ENCODE results near the gene ZNF385D. TPM values are rescaled to one million over a fixed set of nuclear protein-coding genes. Genes with fewer than 3 reads are reported as not detected.

The ZNF385D gene, protein sequence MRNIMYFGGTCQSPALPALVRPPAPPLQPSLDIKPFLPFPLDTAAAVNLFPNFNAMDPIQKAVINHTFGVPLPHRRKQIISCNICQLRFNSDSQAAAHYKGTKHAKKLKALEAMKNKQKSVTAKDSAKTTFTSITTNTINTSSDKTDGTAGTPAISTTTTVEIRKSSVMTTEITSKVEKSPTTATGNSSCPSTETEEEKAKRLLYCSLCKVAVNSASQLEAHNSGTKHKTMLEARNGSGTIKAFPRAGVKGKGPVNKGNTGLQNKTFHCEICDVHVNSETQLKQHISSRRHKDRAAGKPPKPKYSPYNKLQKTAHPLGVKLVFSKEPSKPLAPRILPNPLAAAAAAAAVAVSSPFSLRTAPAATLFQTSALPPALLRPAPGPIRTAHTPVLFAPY
- polyA plus RNA-seq (2013, experiment 1 of 2), result not detected
- not detected for polyA plus RNA-seq (2013, experiment 2 of 2)

DNA sequence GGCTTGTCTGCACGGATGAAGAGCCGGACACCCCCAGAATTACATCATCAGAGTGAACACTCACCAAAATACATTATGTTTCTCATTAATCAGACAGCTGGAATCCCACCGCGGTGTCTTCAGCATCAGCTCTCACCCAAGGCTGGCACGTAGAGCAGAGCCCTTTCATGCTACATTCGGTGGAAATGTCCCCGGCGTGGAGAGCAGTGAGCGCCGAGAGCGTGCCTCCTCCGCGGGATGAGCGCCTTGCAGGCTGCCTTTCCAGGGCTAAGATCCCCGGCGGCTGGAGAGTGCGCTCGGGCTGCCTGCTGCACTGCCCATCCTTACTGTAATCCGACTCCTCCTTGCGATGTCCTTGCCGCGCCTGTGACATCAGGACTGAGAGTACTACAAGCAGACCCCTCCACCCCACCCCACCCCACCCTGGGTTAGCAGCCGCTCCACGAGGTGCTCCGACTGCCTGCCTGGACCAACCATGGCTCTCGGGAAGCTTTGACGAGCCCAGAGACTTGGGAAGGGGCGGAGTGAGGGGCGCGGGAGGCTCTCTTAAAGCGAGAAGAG is at the start of gene ZNF385D:
TSS of gene ZNF385D (minus strand) at position 380 of the 561 bp plus-strand sequence. CDS start at position 86, 294 bp downstream.
- H2AK5ac ChIP-seq (ENCODE audit: low read length, severe bottlenecking), result no peak within 1 kb of the TSS
- H3K18ac ChIP-seq (ENCODE audit: low read depth in 1 of 2, low read length in 2 of 2), result no peak within 1 kb of the TSS
- H3K4me3 ChIP-seq (ENCODE audit: insufficient read depth in 1 of 2, low read depth in 1 of 2, low read length in 2 of 2), result peak within 1 kb of the TSS; percentile 66 to 94
- no peak within 1 kb of the TSS for H4K91ac ChIP-seq (ENCODE audit: low read length)
- peak within 1 kb of the TSS; percentile 63 for H3K27ac ChIP-seq (ENCODE audit: low read length, poor library complexity, severe bottlenecking)
- no peaks in the 10 kb centered on the region for H3K9me3 ChIP-seq (ENCODE audit: control insufficient read depth, low read length)
- H3K27me3 ChIP-seq (ENCODE audit: control insufficient read depth in 1 of 2, insufficient read depth in 1 of 2, low read length in 2 of 2), result no peaks in the 10 kb centered on the region
- no peak within 1 kb of the TSS for H2BK120ac ChIP-seq (ENCODE audit: low read depth, low read length)
- no peaks in the 10 kb centered on the region for H3K79me1 ChIP-seq (replicated peaks; ENCODE audit: low read length, poor library complexity, severe bottlenecking)
- H2AFZ ChIP-seq (ENCODE audit: low read depth, low read length), result no peak within 1 kb of the TSS
- no peak within 1 kb of the TSS for H3K14ac ChIP-seq (ENCODE audit: low read length in 2 of 2)
- no peak within 1 kb of the TSS for H4K8ac ChIP-seq (ENCODE audit: low read length)
- no peak within 1 kb of the TSS for H2BK5ac ChIP-seq (ENCODE audit: low read depth, low read length, poor library complexity, severe bottlenecking)
- H3K4me1 ChIP-seq (ENCODE audit: control insufficient read depth, insufficient read depth, low read depth, low read length), result no peaks in the 10 kb centered on the region
- no peak within 1 kb of the TSS for H2BK15ac ChIP-seq (ENCODE audit: low read depth, poor library complexity, severe bottlenecking)
- no peak within 1 kb of the TSS for H3K23ac ChIP-seq (ENCODE audit: low read length in 2 of 2)
- no peak within 1 kb of the TSS for H2BK12ac ChIP-seq (ENCODE audit: low read length in 2 of 2)
- peak; percentile 11 for DNase-seq
- no peak within 1 kb of the TSS for H3K4ac ChIP-seq (ENCODE audit: low read depth in 1 of 2, low read length in 2 of 2)
- H3K9ac ChIP-seq (ENCODE audit: low read length), result peak within 1 kb of the TSS; percentile 87
- H3K4me2 ChIP-seq (ENCODE audit: low read length, poor library complexity, severe bottlenecking), result peak within 1 kb of the TSS; percentile 82
- under 1% methylated on average over 21 of the region's 31 CpGs for WGBS
- H3K36me3 ChIP-seq (ENCODE audit: control insufficient read depth in 1 of 2, insufficient read depth in 2 of 2, low read depth in 1 of 2, low read length in 2 of 2), result no peaks in the 10 kb centered on the region

DNA sequence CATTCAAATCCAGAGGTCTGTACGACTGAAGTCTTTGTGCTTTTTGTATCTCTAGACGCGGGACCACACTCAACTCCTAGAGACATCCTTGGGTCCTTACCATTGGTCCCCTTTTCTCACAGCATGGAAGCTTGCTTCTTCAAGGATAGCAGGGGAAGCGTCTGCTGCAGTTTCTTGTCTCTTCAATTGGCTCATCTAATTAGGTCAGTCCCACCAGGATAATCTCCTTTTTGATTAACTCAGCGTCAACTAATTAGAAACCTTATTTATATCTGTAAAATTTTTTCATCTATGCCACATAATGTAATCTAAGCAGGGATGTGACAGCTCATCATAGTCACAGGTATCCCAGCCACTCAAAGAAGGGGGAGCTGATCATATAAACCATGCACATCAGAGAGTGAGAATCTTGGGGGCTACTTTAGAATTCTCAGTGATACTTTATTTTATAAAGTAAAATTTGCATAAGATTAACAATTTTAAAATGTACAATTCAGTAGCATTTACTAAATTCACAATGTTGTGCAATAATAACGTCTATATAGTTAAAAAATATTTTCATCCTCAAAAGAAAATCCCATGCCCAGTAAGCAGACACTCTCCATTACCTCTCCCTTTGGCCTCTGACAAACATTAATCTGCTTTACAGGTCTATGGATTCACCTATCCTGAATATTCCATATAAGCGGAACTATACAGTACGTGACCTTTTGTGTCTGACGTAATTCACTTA is 47.5 kb upstream of the ZNF385D start:
- no peak overlapping the region for H3K14ac ChIP-seq (ENCODE audit: low read length in 2 of 2)
- H2AK5ac ChIP-seq (ENCODE audit: low read length, severe bottlenecking), result no peak overlapping the region
- H3K79me1 ChIP-seq (replicated peaks; ENCODE audit: low read length, poor library complexity, severe bottlenecking), result no peaks in the 10 kb centered on the region
- no peak overlapping the region for H2BK120ac ChIP-seq (ENCODE audit: low read depth, low read length)
- no peak overlapping the region for H3K4ac ChIP-seq (ENCODE audit: low read depth in 1 of 2, low read length in 2 of 2)
- H3K4me2 ChIP-seq (ENCODE audit: low read length, poor library complexity, severe bottlenecking), result no peak overlapping the region
- H4K91ac ChIP-seq (ENCODE audit: low read length), result no peak overlapping the region
- no peaks in the 10 kb centered on the region for H3K27me3 ChIP-seq (ENCODE audit: control insufficient read depth in 1 of 2, insufficient read depth in 1 of 2, low read length in 2 of 2)
- H2BK5ac ChIP-seq (ENCODE audit: low read depth, low read length, poor library complexity, severe bottlenecking), result no peak overlapping the region
- WGBS, result 87% methylated on average over 8 of the region's 9 CpGs
- H2BK15ac ChIP-seq (ENCODE audit: low read depth, poor library complexity, severe bottlenecking), result no peak overlapping the region
- no peaks in the 10 kb centered on the region for H3K36me3 ChIP-seq (ENCODE audit: control insufficient read depth in 1 of 2, insufficient read depth in 2 of 2, low read depth in 1 of 2, low read length in 2 of 2)
- no peak for DNase-seq
- H3K9ac ChIP-seq (ENCODE audit: low read length), result no peak overlapping the region
- H3K9me3 ChIP-seq (ENCODE audit: control insufficient read depth, low read length), result peaks cover 7% of the 10 kb centered on the region
- no peak overlapping the region for H3K4me3 ChIP-seq (ENCODE audit: insufficient read depth in 1 of 2, low read depth in 1 of 2, low read length in 2 of 2)
- no peak overlapping the region for H3K27ac ChIP-seq (ENCODE audit: low read length, poor library complexity, severe bottlenecking)
- H3K18ac ChIP-seq (ENCODE audit: low read depth in 1 of 2, low read length in 2 of 2), result no peak overlapping the region
- no peak overlapping the region for H2BK12ac ChIP-seq (ENCODE audit: low read length in 2 of 2)
- H3K23ac ChIP-seq (ENCODE audit: low read length in 2 of 2), result no peak overlapping the region
- H2AFZ ChIP-seq (ENCODE audit: low read depth, low read length), result no peak overlapping the region
- H4K8ac ChIP-seq (ENCODE audit: low read length), result no peak overlapping the region
- no peaks in the 10 kb centered on the region for H3K4me1 ChIP-seq (ENCODE audit: control insufficient read depth, insufficient read depth, low read depth, low read length)

DNA sequence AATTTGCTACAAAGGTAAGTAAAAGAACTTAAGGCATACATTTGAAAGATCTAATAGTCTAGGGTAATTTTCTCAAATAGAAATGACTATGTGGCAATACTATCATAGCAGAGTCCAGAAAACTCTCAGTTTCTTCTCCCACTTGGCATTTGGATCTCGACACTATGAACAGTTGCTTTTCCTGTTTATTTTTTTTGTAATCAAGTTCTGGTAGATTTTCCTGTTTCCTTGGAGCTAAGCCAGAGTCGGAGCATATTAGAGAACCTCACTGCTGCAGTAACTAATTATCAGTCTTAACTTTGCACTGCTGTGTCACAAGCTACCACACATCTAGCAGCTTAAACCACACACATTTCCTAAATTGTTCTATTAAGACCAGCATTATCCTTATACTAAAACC is 44.9 kb upstream of the ZNF385D start:
- Histone ChIP-seq H3K4ac (ENCODE audit: low read depth in 1 of 2, low read length in 2 of 2) (no peak overlapping the region), H3K9me3 (ENCODE audit: control insufficient read depth, low read length) (peaks cover 7% of the 10 kb centered on the region), H3K9ac (ENCODE audit: low read length) (no peak overlapping the region), H3K79me1 (replicated peaks; ENCODE audit: low read length, poor library complexity, severe bottlenecking) (no peaks in the 10 kb centered on the region), H3K4me1 (ENCODE audit: control insufficient read depth, insufficient read depth, low read depth, low read length) (no peaks in the 10 kb centered on the region), H3K14ac (ENCODE audit: low read length in 2 of 2) (no peak overlapping the region), H2BK15ac (ENCODE audit: low read depth, poor library complexity, severe bottlenecking) (no peak overlapping the region), H4K91ac (ENCODE audit: low read length) (no peak overlapping the region), H3K27ac (ENCODE audit: low read length, poor library complexity, severe bottlenecking) (no peak overlapping the region), H2BK12ac (ENCODE audit: low read length in 2 of 2) (no peak overlapping the region), H3K4me2 (ENCODE audit: low read length, poor library complexity, severe bottlenecking) (no peak overlapping the region), H4K8ac (ENCODE audit: low read length) (no peak overlapping the region), H3K36me3 (ENCODE audit: control insufficient read depth in 1 of 2, insufficient read depth in 2 of 2, low read depth in 1 of 2, low read length in 2 of 2) (no peaks in the 10 kb centered on the region), H3K4me3 (ENCODE audit: insufficient read depth in 1 of 2, low read depth in 1 of 2, low read length in 2 of 2) (no peak overlapping the region), H3K18ac (ENCODE audit: low read depth in 1 of 2, low read length in 2 of 2) (no peak overlapping the region), H2AK5ac (ENCODE audit: low read length, severe bottlenecking) (no peak overlapping the region), H2BK120ac (ENCODE audit: low read depth, low read length) (no peak overlapping the region), H2AFZ (ENCODE audit: low read depth, low read length) (no peak overlapping the region), H3K27me3 (ENCODE audit: control insufficient read depth in 1 of 2, insufficient read depth in 1 of 2, low read length in 2 of 2) (no peaks in the 10 kb centered on the region), H3K23ac (ENCODE audit: low read length in 2 of 2) (no peak overlapping the region), H2BK5ac (ENCODE audit: low read depth, low read length, poor library complexity, severe bottlenecking) (no peak overlapping the region)
- DNase-seq, result no peak
- 47% methylated on average over 1 of the region's 2 CpGs for WGBS
